ENCODE results near the gene SLC17A3. TPM values are rescaled to one million over a fixed set of nuclear protein-coding genes. Genes with fewer than 3 reads are reported as not detected.

Gene SLC17A3
- total and polyA plus RNA-seq, 2 donors (not counting 3 experiments of a cell fraction or from before 2014, with no cell fraction given): not detected

- dilution Hi-C loops (cut with MboI; ENCODE audit: extremely low pct_ligation_motif_present, low sequenced_read_pairs): no loop called here
- no peaks in the 10 kb centered on the region for H3K36me3 ChIP-seq (ENCODE audit: control insufficient read depth in 2 of 2, extremely low read depth in 1 of 2, insufficient read depth in 2 of 2, low read length in 2 of 2)
- H3K4me1 ChIP-seq (ENCODE audit: control insufficient read depth, extremely low read depth, insufficient read depth, low read length): no peaks in the 10 kb centered on the region
- no peak overlapping the region for H2AFZ ChIP-seq (ENCODE audit: low read depth, low read length)
- no peak for FAIRE-seq
- H3K27me3 ChIP-seq (ENCODE audit: control insufficient read depth in 2 of 2, insufficient read depth in 2 of 2, low read length in 2 of 2): peaks cover 2% of the 10 kb centered on the region in 2 experiments
- H3K4me2 ChIP-seq (ENCODE audit: insufficient read depth, low read length): no peak overlapping the region
- BruUV-seq (replicated peaks): no TSS peak
- H3K9me1 ChIP-seq (replicated peaks; ENCODE audit: control insufficient read depth, extremely low read depth, insufficient read depth, low read length): no peaks in the 10 kb centered on the region
- no peak for DNase-seq (ENCODE audit: low read depth, low spot score)
- no peak overlapping the region for H3K27ac ChIP-seq (ENCODE audit: insufficient read depth, low read depth, low read length)
- no peaks in the 10 kb centered on the region for H3K79me2 ChIP-seq (ENCODE audit: control insufficient read depth, insufficient read depth, low read length)
- intact Hi-C loops (cut with micrococcal nuclease): no loop called here
- CTCF ChIA-PET: interaction anchor here (1.0 to 3.9 kb wide), 5 partner anchors 9 to 111 kb away, joined by 3 to 19 read pairs (median 4); no protein-coding TSS in a partner anchor
- no peaks in the 10 kb centered on the region for H4K20me1 ChIP-seq (replicated peaks; ENCODE audit: control insufficient read depth, extremely low read depth, insufficient read depth, low read length)
- no peak for TF ChIP-seq MYC (IDR thresholded peaks at IDR 0.05; ENCODE audit: low read depth, low read length)
- TF ChIP-seq FOS (IDR thresholded peaks at IDR 0.05; ENCODE audit: borderline replicate concordance, insufficient read depth, low read length): no peak
- no peak for TF ChIP-seq CTCF (IDR thresholded peaks at IDR 0.05; ENCODE audit: extremely low read depth in 1 of 2, insufficient read depth in 1 of 2, low read depth in 1 of 2, low read length in 2 of 2)
- TF ChIP-seq GATA2 (IDR thresholded peaks at IDR 0.05; ENCODE audit: insufficient read depth, insufficient read length, low read depth, low read length): no peak
- no peak for TF ChIP-seq MAX (IDR thresholded peaks at IDR 0.05; ENCODE audit: insufficient read depth, insufficient read length)
- TF ChIP-seq JUN (IDR thresholded peaks at IDR 0.05; ENCODE audit: borderline replicate concordance, insufficient read depth, insufficient read length, low read depth): no peak
- no peak for TF ChIP-seq POLR2A (IDR thresholded peaks at IDR 0.05; ENCODE audit: low read depth, low read length)
- TF ChIP-seq EZH2 (IDR thresholded peaks at IDR 0.05; ENCODE audit: borderline replicate concordance, low read depth, low read length, severe bottlenecking): no peak
- no peak for TF ChIP-seq POLR2AphosphoS5 (IDR thresholded peaks at IDR 0.05; ENCODE audit: insufficient read depth, low read depth, low read length)
- H3K9ac ChIP-seq (replicated peaks; ENCODE audit: extremely low read depth, insufficient read depth, low read length): no peak overlapping the region
- H3K4me3 ChIP-seq (replicated peaks in 1 of 3; ENCODE audit: insufficient read depth in 1 of 3, low read depth in 1 of 3, low read length in 3 of 3): no peak overlapping the region
- POLR2A ChIA-PET: no interaction called here
- H3K9me3 ChIP-seq (replicated peaks; ENCODE audit: control insufficient read depth, insufficient read depth, low read length): no peaks in the 10 kb centered on the region
These were observed 25.8 kb upstream of the SLC17A3 start for GRCh38 chr6:25899580-25900408.
